CD4-positive, alpha-beta T cell treated with Interleukin-12 subunit alpha and Interleukin-12 subunit beta, for 1 hour (primary cell): ENCODE measurements around the gene ZNF774.
"Not testable (repeated sequence)": the region's sequence is repeated elsewhere in the genome, so short reads cannot be mapped to it uniquely, and the experiment has no call there.

Experiments used
- DNase-seq: peaks from one replicate; pipeline ENCODE4 v3.0.0-alpha.2; 2020

The ZNF774 gene

DNA sequence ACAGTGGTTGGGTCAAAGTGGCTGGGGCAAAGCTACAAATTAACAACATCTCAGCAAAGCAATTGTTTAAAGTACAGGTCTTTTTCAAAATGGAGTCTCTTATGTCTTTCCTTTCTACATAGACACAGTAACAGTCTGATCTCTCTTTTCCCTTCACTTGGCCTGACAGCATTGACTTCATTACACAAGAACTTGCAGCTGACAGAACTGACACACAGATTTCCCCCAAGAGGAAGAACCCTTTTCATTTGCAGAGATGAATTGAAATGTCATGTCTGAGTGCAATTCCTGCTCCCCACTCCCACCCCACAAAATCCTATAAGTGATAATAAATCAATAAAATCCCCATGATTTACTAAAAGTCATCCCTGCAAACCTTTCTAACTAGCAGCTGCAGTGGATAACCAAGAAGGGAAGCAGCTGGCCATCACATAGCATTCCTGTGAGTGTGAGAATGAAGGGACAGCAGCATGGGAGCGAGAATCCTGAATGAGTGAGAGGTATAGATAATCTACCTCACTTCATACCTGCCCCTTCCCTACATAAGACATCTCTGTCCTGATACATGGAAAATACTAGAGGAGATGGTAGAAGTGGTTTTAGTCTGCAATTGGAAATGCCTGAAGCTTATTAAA, 4.5 kb upstream of the ZNF774 start:
- DNase-seq, result not testable (repeated sequence)

DNA sequence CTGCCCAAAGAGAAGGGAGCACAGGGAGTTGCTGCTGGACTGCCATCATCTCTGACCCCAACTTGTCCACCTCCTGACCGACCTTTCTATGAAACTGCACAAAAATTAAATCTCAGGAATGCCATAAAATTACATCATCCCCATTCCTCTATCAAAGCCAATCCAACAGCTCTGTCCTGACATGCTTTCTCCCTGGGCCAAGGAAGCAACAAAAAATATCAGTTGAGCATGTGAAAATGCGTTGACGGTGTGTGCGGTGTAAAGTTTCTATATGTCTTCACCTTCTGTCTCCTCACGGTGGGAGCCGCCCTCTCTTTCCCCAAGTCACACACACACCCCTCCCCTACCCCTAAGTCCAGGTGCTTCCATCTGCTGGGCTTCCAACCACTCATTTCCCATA, 3.6 kb upstream of the ZNF774 start:
- DNase-seq, result no peak

DNA sequence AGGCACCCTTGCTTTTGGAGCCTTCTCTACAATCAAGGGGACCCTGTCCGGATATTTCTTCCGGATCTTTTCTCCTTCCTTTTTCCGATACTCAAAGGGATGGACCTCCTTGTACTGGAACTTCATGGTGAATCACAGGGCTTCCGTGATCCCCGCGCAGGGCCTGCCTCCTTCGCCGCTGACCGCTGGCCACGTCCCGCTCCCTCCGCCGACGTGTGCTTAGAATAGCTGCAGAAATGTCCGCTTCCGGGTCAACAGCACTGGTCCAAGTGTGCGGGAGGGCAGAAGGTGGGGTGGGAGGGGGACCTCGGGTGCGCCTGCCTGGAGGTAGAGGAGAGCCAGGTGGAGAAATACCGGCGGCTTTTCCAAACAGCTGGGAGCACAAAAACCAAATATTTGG, 3.0 kb upstream of the ZNF774 start:
- no peak for DNase-seq

DNA sequence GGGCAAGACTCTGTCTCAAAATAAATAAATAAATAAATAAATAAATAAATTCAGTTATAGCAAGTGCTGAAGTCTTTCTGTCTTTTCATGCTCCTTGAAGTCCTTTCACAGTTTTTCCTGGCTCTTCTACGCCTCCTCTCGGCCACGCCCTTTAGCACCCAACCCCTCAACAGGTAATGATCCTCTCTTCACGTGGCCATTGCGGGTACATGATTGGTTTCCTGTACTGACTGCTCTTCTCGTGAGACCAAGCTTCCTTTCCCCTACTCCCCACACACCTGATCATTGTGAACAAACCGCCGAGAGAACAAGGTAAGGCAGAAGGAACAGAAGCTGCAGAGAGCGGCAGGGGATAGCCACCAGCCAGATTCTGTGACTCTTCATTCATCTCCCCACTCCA, 2.3 kb upstream of the ZNF774 start:
- peak; percentile 21 for DNase-seq

DNA sequence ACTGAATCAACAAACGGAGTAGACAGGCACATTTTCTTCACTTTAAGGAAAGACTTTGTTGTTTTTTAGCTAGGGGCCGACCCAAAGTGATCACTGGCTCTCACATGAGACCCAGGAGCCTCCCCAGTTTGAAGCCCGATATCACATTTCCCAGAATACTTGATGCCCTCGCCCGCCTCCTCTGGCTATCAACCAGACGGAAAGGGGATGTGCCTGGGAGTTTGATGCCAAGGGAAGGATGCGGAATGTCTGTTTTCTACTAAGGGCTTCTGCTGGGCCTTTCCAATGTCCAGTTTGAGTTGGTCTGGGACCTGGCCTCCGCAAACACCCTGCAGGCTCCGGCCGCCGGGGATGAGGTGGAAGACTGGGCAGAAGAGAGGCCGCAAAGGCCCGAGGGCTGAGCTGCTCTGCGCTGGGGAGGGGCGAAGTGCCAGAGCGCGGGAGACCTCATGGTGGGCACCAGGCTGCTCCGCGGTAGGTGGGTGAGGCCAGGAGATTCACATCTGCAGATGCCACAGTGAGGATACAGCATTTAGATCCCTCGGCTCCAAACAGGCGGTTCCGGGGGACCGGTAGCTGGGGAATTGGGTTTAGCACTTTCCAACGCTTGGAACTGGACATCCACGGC, 491 bp upstream of the ZNF774 start:
- DNase-seq, result no peak

DNA sequence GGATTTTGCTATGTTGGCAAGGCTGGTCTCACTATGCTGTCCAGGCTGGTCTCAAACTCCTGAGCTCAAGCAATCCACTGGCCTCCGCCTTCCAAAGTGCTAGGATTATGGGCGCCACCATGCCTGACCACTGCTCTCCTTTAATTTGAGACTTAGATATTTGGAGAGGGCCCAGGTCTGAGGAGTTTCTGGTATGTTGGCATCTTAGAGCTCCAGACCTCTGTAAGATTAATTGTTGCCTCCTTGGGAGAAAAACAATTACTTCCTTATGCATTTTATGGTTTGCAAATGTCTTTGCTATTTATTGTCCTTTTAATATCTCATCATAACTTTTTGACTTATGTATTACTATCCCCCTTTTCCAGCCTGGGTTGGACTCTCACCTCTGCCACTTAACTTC, 2.9 kb downstream of the ZNF774 start:
- DNase-seq, result no peak

DNA sequence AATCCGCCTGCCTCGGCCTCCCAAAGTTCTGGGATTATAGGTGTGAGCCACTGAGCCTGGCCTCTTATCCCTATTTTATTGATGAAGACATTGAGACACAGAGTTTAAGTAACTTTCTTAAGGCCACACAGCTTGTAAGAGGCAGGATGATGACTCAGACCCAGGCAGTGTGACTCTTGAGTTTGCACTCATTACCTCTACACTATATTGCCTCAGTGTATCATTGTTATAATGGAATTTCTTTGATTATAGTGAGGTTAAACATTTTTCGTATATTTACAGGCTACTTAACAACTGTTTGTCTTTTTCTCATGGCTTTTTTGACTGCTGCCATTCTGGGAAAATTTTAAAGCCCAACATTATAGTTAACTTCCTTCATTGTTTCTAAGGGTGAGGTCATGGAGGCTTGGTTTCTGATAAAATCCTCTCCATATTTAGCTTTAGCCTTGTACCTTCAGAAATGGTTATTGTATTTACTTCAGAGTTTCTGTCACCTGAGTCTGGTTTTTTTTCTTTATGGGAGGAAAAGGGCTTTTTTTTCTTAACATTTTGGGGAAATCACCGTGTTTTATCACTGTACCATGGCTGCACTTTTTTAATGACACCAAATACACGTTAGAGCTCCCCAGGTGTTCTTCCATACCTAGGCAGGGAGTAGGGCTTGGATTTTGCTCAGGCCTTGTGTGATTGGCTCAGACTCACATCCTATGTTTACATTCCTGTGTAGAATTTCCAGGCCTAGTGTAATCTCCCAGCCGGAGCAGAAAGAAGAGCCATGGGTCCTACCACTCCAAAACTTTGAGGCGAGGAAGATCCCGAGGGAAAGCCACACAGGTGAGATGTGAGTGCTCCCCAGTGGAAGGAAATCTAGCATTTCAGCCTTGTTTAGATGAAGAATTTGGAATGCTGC, 6.3 kb downstream of the ZNF774 start:
- DNase-seq, result no peak

DNA sequence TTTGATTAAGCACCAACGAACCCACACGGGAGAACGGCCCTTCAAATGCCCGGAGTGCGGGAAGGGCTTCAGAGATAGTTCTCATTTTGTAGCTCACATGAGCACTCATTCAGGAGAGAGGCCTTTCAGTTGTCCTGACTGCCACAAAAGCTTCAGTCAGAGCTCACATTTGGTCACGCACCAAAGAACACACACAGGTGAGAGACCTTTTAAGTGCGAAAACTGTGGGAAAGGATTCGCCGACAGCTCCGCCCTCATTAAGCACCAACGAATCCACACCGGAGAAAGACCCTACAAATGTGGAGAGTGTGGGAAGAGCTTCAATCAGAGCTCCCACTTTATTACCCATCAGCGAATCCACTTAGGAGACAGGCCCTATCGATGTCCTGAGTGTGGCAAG, 8.7 kb downstream of the ZNF774 start:
- no peak for DNase-seq

DNA sequence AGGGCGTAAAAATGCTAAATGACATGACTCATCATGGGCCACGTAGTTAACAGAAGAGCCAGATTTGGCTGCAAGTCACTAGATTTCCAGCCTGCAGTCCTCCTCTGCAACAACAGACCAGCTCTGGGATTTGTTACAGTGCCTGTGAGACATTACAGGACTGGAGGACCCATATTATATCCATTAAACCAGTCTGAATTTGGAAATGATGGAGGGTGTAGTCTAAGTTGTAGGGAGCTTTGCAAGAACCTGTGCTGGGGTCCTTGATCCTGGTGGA, 10.8 kb downstream of the ZNF774 start:
- no peak for DNase-seq

DNA sequence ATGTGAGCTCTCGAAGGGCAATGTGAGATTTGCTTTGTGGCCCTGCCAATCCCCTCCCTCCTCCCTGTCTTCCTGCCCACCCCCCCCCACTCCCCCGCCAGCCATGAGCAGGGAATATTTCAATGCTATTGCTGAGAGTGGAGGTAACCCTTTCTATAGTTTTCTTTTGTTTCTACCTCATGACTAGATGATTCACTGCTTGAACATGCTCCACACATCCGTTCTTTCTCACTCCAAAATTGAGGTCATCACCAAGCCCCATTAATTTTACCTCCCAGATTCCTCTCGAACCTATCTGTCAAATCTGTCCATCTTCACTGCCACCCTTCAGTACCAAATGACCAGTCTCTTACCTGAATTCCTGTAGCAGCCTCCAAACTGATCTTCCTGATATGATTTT, 12.2 kb downstream of the ZNF774 start:
- no peak for DNase-seq

DNA sequence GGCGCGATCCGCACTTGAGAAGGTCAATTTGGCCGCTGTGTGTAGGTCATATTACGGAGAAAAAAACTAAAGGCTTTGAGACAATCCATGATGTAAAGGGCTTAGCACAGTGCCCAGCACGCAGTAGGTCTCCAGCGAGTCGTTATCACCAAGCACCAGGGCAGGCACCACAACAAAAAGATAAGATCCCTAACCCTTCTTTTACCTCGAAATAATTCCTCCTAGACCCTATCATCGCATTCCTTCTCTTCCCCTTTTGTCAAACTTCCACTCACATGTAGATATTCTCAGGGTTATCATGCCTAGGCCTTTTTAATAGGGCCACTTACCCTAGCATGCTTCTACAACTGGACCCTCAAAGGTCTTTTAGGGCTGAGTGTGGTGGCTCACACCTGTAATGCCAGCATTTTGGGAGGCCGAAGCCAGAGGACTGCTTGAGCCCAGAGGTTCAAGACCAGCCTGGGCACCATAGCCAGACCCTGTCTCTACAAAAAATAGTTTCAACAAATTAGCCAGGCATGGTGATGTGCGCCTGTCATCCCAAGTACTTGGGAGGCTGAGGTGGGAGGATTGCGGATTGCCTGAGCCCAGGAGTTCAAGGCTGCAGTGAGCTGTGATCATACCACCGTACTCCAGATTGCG, 13.5 kb downstream of the ZNF774 start:
- DNase-seq, result no peak

DNA sequence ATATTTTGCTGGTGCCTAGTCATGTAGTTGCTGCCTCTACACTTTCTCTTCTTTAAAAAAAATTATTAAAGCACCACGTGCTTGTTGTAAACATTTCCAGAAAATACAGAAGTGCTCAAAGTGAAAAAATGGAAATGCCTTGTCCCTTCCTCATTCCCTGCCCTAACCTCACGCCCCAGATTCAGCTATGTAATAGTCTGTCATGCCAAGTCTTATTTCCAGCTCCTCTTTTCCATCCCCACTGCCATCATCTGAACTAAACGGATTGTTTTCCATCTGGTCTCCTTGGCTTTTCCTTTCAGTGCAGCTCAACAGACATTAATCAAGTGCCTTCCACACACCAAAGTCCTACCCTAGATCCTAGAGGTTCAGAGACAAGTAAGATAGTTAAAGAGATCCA, 15.5 kb downstream of the ZNF774 start:
- DNase-seq, result no peak

DNA sequence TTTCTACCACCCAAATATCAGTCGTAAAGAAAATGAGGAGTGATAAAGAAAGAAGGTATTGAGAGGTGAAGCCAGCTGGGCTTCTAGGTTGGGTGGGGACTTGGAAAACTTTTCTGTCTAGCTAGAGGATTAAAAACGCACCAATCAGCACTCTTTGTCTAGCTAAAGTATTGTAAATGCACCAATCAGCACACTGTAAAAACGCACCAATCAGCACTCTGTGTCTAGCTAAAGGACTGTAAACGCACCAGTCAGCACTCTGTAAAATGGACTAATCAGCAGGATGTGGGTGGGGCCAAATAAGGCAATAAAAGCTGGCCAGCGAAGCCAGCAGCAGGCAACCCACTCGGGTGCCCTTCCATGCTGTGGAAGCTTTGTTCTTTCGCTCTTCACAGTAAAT, 23.0 kb downstream of the ZNF774 start:
- DNase-seq, result no peak

DNA sequence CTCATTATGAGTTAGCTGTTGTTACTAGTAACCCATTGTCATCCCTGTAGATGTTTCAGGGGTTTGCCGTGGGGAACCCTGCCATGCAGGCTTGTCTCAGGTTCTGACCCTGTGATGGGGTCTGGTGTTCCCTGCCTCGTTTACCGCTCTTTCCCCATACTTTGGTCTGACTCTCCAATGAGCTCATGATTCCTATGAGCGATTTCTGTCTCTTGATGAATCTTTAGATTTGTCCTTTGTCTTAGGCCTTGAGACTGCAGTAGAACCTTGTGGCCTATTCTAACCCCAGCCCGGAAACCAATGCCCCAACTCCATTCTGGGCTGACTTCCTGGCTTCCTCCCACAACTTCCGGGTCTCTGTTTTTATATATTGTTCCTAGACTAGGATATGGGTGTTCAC, 24.7 kb downstream of the ZNF774 start:
- peak; percentile 81 for DNase-seq

DNA sequence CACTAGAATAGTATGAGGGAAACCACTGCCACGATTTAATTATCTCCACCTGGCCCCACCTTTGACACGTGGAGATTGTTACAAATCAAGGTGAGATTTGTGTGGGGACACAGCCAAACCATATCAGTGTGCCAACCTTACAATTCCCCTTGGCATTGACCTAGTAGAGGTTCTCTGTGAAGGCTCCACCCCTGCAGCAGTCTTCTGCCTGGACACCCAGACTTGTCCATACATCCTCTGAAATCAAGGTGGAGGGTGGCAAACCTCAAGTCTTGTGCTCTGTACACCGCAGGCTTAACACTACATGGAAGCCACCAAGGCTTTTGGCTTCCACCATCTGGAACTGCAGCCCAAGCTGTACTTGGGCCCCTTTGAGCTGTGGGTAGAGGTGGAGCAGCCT, 27.2 kb downstream of the ZNF774 start:
- DNase-seq, result no peak

DNA sequence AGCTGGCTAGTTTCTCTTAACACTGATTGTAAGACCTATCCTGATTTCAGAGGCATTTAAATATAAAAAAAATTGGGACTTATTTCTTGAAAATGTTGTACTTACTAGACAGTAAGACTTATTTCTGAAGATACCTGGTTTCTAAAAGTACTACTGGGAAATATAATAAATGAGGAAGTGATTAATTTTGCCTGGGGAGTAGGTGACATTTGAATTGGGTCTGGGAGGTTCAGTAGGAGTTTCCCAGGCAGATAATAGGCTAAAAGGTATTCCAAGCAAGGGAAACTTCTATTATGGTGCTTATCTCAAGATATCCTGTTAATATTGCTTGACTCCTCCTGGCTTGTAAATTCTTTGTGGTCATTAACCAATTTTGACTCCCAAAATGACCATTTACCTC, 29.4 kb downstream of the ZNF774 start:
- no peak for DNase-seq

DNA sequence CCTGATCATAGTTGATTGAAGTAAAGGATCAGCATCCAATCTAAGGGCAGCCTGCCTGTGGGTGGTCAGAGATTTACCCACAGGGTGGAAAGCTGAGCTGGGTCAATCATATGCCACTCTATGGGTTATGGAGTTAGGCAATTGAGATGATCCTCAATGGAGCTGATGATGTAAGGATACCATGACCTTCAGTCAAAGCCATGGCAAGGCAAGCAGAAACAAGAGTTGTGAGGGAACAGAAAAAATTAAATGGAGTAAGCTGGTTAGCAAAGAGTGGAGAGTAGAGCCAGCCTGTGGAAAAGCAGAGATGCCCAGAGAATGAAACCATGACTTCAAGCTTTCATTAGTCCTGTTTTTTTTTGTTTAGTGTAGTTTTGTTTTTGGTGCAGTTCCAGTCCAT, 30.2 kb downstream of the ZNF774 start:
- no peak for DNase-seq

DNA sequence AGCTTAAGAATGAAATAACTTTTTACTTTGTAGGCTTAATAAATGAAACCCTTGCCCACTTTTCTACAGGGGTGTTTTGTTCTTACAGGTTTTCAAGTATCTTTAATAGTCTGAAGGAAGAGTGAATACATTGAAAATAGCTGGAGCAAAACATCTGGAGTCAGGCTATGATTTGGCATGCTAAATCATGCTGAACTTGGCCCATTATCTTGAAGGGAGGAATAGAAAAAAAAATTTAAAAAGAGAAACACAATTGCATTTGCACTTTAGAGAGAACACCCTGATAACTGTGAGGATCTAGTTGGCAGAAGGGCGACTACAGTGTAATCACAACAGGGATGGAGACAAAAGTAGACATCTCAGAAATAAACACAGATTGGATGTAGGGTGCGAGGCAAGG, 34.1 kb downstream of the ZNF774 start:
- no peak for DNase-seq

DNA sequence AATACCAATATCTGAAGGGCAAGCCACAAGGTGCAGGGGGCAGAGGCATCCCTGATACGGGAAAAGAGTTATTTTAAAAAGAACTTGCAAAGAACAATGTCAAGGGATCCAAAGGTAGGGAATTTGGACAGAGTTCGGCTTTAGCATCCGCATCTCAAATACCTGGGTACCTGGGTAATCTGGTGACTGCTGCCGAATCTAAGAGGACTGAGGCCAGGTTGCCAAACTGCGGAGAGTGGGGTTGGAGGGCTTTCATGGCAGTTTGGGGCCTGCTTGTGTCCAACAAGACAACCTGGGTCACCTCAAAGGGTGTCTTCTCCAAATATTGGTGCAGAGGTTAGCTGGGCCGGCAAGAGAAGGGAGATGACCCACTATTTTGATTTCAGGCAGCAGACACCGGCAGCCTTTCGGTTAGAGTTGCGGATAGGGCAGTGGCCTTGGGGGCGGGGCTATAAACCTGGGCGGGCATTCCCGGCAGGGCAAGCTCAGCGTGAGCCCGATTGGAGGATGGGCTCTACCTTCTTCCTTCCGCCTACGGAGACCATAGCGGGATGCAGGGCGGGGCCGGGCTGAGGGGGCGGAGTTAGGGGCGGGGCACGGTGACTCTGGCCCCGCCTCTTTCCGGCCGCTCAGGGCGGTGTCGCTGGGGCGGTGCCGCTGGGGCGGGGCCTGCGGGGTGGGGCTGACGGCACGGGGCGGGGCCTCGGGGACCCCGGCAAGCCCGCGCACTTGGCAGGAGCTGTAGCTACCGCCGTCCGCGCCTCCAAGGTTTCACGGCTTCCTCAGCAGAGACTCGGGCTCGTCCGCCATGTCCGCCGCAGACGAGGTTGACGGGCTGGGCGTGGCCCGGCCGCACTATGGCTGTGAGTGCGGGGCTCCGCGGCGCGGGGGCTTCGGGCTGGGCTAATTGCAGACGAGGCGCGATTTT, 35.7 kb downstream of the ZNF774 start, which contains the start of gene IQGAP1:
IQGAP1 (plus strand) TSS at position 709 of the 928 bp plus-strand sequence; CDS start at position 809, 100 bp downstream.
- DNase-seq, result peak; percentile 98

DNA sequence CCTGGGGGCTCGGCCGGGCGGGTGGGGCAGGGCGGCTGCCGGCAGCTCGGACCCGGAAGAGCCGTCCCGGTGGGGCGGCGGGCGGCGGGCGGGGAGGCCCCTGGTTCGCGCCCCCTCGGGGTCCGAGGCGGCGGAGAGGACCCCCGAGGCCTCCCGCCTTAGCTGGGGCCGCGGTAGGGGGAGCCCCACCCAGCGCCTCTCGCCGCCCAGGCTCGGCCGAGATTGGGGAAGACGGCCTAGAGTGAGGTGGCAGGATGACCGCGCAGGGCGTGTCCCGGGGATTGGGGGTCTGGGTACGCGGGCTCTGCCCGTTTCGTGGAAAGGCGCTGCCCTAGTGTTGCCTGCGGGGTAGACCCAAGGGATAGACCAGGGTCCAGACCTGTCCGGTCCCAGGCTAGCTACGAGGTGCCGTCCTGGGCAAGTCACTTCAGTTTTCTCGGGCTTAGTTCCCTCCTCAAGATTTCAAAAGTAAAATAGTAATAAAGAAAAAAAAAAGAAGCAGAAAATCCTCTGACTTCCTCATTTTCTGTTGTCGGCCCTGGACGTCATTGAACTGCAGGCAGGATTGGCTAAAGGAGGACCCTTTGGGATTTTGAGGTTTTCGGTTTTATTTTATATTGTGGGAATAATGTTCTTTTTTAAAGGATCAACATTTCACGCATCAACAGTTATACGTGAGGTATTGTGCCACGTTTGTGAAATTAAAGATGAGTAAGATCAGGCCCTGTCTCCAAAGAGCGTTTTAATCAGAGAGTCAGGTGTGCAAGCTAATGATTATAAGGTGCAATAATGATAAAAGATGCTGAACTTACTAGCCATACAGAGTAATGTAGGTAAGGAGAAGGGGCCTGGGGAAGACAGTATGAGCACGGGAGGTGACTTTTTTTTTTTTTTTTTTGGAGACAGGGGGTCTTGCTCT, 36.6 kb downstream of the ZNF774 start:
- DNase-seq, result peak; percentile 62

DNA sequence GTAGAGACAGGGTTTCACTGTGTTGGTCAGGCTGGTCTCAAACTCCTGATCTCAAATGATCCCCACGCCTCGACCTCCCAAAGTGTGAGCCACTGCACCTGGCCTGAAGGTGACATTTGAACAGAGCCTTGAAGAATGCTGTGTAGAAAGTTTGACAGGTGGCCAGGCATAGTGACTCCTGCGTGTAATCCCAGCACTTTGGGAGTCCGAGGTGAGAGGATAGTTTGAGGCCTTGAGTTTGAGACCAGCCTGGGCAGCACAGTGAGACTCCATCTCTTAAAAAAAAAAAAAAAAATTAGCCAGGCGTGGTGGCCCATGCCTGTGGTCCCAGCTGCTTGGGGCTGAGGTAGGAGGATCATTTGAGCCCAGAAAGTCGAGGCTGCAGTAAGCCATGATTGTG, 37.4 kb downstream of the ZNF774 start:
- DNase-seq, result no peak
